GM19463 (cell line): ENCODE measurements around the gene SYNGR1.

Source experiments
- ATAC-seq: cut with Tn5 transposase; IDR thresholded peaks from one replicate; pipeline ENCODE4 v1.9.1; 2021; ENCODE audit warnings: mild to moderate bottlenecking, moderate library complexity; ENCODE audit not compliant: unreplicated experiment

Gene SYNGR1

GRCh38 chr22:39368461-39368911 lies 18.7 kb downstream of the SYNGR1 start:
- ATAC-seq: no peak

- ATAC-seq: no peak
Measured at GRCh38 chr22:39369186-39369585, 19.4 kb downstream of the SYNGR1 start.

GRCh38 chr22:39369586-39369985 lies 19.8 kb downstream of the SYNGR1 start:
- no peak for ATAC-seq

- no peak for ATAC-seq
Measured at GRCh38 chr22:39371732-39372131, 21.9 kb downstream of the SYNGR1 start.

GRCh38 chr22:39374191-39374590 lies 24.4 kb downstream of the SYNGR1 start:
- ATAC-seq: no peak

GRCh38 chr22:39374801-39375200 lies 25.0 kb downstream of the SYNGR1 start:
- no peak for ATAC-seq

- ATAC-seq: no peak
Measured at GRCh38 chr22:39375646-39376045, 25.9 kb downstream of the SYNGR1 start.

GRCh38 chr22:39379756-39380730 lies 30.3 kb downstream of the SYNGR1 start:
- ATAC-seq: no peak

GRCh38 chr22:39381009-39381755 lies 31.4 kb downstream of the SYNGR1 start:
- no peak for ATAC-seq

GRCh38 chr22:39381930-39382329 lies 32.1 kb downstream of the SYNGR1 start:
- no peak for ATAC-seq

GRCh38 chr22:39382410-39382809 lies 32.6 kb downstream of the SYNGR1 start:
- peak; percentile 82 for ATAC-seq

GRCh38 chr22:39383841-39384625 lies 34.2 kb downstream of the SYNGR1 start:
- no peak for ATAC-seq

- no peak for ATAC-seq
Measured at GRCh38 chr22:39384750-39385480, 35.1 kb downstream of the SYNGR1 start.

GRCh38 chr22:39388261-39389011 lies 38.6 kb downstream of the SYNGR1 start:
- ATAC-seq: no peak

GRCh38 chr22:39389420-39389819 lies 39.6 kb downstream of the SYNGR1 start:
- ATAC-seq: no peak

GRCh38 chr22:39392341-39392948 lies 42.7 kb downstream of the SYNGR1 start:
- ATAC-seq: no peak

GRCh38 chr22:39395936-39396796 lies 46.4 kb downstream of the SYNGR1 start:
- ATAC-seq: no peak

- ATAC-seq: no peak
Measured at GRCh38 chr22:39396797-39397195, 47.0 kb downstream of the SYNGR1 start.
